ENCODE measurements around the gene U2AF2.

U2AF2 gene

GRCh38 chr19:55644191-55644833 is 10.5 kb upstream of the U2AF2 start:
- DNase-seq = no peak

GRCh38 chr19:55644842-55645511 is 9.9 kb upstream of the U2AF2 start:
- DNase-seq = no peak

- DNase-seq = no peak
Measured at GRCh38 chr19:55645512-55645881, 9.3 kb upstream of the U2AF2 start.

GRCh38 chr19:55646889-55647731 is 7.7 kb upstream of the U2AF2 start:
- DNase-seq = no peak

- peak; percentile 49 for DNase-seq
Measured at GRCh38 chr19:55647732-55648584, 6.9 kb upstream of the U2AF2 start, which contains the start of gene CCDC106. TSS of gene CCDC106 (plus strand) at chr19:55648212. CDS start at chr19:55649047, 835 bp downstream.

GRCh38 chr19:55648585-55649267 is 6.1 kb upstream of the U2AF2 start:
- no peak for DNase-seq

- no peak for DNase-seq
Measured at GRCh38 chr19:55649268-55650125, 5.3 kb upstream of the U2AF2 start.

GRCh38 chr19:55650126-55650557 is 4.7 kb upstream of the U2AF2 start:
- DNase-seq = no peak

- no peak for DNase-seq
Measured at GRCh38 chr19:55650602-55651230, 4.1 kb upstream of the U2AF2 start.

GRCh38 chr19:55651236-55651635 is 3.6 kb upstream of the U2AF2 start:
- no peak for DNase-seq

GRCh38 chr19:55652311-55653128 is 2.3 kb upstream of the U2AF2 start:
- no peak for DNase-seq

GRCh38 chr19:55653651-55654322 is 1.0 kb upstream of the U2AF2 start:
- DNase-seq = peak; percentile 98

- peak; percentile 100 for DNase-seq
Measured at GRCh38 chr19:55654323-55654867, 440 bp upstream of the U2AF2 start.

- no peak for DNase-seq
Measured at GRCh38 chr19:55655648-55656040, 809 bp downstream of the U2AF2 start.

- DNase-seq = no peak
Measured at GRCh38 chr19:55656552-55656951, 1.7 kb downstream of the U2AF2 start.

- no peak for DNase-seq
Measured at GRCh38 chr19:55656988-55657747, 2.3 kb downstream of the U2AF2 start.

GRCh38 chr19:55658846-55659459 is 4.1 kb downstream of the U2AF2 start:
- DNase-seq = no peak

- no peak for DNase-seq
Measured at GRCh38 chr19:55659822-55660221, 5.0 kb downstream of the U2AF2 start.

Measured in suppressor macrophage treated with lipopolysaccharide for 4 hours (primary cell).